ENCODE measurements around the gene CTAG2.
"Not testable (repeated sequence)": the region's sequence is repeated elsewhere in the genome, so short reads cannot be mapped to it uniquely, and the experiment has no call there.

CTAG2 gene

DNA sequence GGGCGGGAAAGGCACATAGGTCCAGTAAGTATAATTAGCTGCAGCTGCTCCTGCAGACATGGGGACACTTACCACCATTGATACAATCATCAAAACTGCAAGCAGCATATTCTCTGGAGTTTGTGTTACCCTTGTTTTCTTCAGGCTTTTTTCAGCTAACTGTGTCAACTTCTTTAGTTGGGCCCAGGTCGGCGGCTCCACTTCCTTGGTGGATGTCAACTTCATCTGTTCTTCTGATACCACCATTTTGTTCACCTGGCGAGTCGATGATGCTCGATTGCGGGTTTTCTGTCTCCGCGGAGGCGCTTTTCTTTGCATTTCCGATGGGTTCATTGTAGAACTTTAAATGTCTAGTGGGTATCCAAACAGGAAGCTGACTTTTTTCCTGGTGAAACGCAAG, 42.2 kb downstream of the CTAG2 start:
- H2BK15ac ChIP-seq (ENCODE audit: low read depth, poor library complexity, severe bottlenecking); H2BK120ac ChIP-seq (ENCODE audit: low read depth, low read length); H2BK5ac ChIP-seq (ENCODE audit: low read depth, low read length, poor library complexity, severe bottlenecking); H3K4me3 ChIP-seq (ENCODE audit: insufficient read depth in 1 of 2, low read depth in 1 of 2, low read length in 2 of 2); H4K91ac ChIP-seq (ENCODE audit: low read length); H3K4me2 ChIP-seq (ENCODE audit: low read length, poor library complexity, severe bottlenecking); H2AFZ ChIP-seq (ENCODE audit: low read depth, low read length); DNase-seq; H4K8ac ChIP-seq (ENCODE audit: low read length); H3K4me1 ChIP-seq (ENCODE audit: control insufficient read depth, insufficient read depth, low read depth, low read length); H3K36me3 ChIP-seq (ENCODE audit: control insufficient read depth in 1 of 2, insufficient read depth in 2 of 2, low read depth in 1 of 2, low read length in 2 of 2); H3K4ac ChIP-seq (ENCODE audit: low read depth in 1 of 2, low read length in 2 of 2); H3K9me3 ChIP-seq (ENCODE audit: control insufficient read depth, low read length); H2AK5ac ChIP-seq (ENCODE audit: low read length, severe bottlenecking); H3K9ac ChIP-seq (ENCODE audit: low read length); H3K79me1 ChIP-seq (replicated peaks; ENCODE audit: low read length, poor library complexity, severe bottlenecking); H3K18ac ChIP-seq (ENCODE audit: low read depth in 1 of 2, low read length in 2 of 2); H3K14ac ChIP-seq (ENCODE audit: low read length in 2 of 2); H3K23ac ChIP-seq (ENCODE audit: low read length in 2 of 2); H2BK12ac ChIP-seq (ENCODE audit: low read length in 2 of 2); H3K27ac ChIP-seq (ENCODE audit: low read length, poor library complexity, severe bottlenecking): not testable (repeated sequence)
- H3K27me3 ChIP-seq (ENCODE audit: control insufficient read depth in 1 of 2, insufficient read depth in 1 of 2, low read length in 2 of 2), result peaks cover 0 to 12% of the 10 kb centered on the region in 2 experiments
- 100% methylated on average over 1 of the region's 12 CpGs for WGBS

- H3K27me3 ChIP-seq (ENCODE audit: control insufficient read depth in 1 of 2, insufficient read depth in 1 of 2, low read length in 2 of 2), result peaks cover 0 to 22% of the 10 kb centered on the region in 2 experiments
- not testable (repeated sequence) for H3K9me3 ChIP-seq (ENCODE audit: control insufficient read depth, low read length); H3K9ac ChIP-seq (ENCODE audit: low read length); H2BK120ac ChIP-seq (ENCODE audit: low read depth, low read length); H3K14ac ChIP-seq (ENCODE audit: low read length in 2 of 2); H3K4me3 ChIP-seq (ENCODE audit: insufficient read depth in 1 of 2, low read depth in 1 of 2, low read length in 2 of 2); H3K23ac ChIP-seq (ENCODE audit: low read length in 2 of 2); H3K4ac ChIP-seq (ENCODE audit: low read depth in 1 of 2, low read length in 2 of 2); H3K79me1 ChIP-seq (replicated peaks; ENCODE audit: low read length, poor library complexity, severe bottlenecking); H2AFZ ChIP-seq (ENCODE audit: low read depth, low read length); H4K91ac ChIP-seq (ENCODE audit: low read length); H2BK12ac ChIP-seq (ENCODE audit: low read length in 2 of 2); H3K27ac ChIP-seq (ENCODE audit: low read length, poor library complexity, severe bottlenecking); H2BK15ac ChIP-seq (ENCODE audit: low read depth, poor library complexity, severe bottlenecking); H3K18ac ChIP-seq (ENCODE audit: low read depth in 1 of 2, low read length in 2 of 2); DNase-seq; H4K8ac ChIP-seq (ENCODE audit: low read length); H2BK5ac ChIP-seq (ENCODE audit: low read depth, low read length, poor library complexity, severe bottlenecking); H3K36me3 ChIP-seq (ENCODE audit: control insufficient read depth in 1 of 2, insufficient read depth in 2 of 2, low read depth in 1 of 2, low read length in 2 of 2); H3K4me2 ChIP-seq (ENCODE audit: low read length, poor library complexity, severe bottlenecking); H3K4me1 ChIP-seq (ENCODE audit: control insufficient read depth, insufficient read depth, low read depth, low read length); H2AK5ac ChIP-seq (ENCODE audit: low read length, severe bottlenecking)
- WGBS, result 78% methylated on average over 10 of the region's 12 CpGs
Measured at GRCh38 chrX:154608823-154609222, 44.6 kb downstream of the CTAG2 start.

DNA sequence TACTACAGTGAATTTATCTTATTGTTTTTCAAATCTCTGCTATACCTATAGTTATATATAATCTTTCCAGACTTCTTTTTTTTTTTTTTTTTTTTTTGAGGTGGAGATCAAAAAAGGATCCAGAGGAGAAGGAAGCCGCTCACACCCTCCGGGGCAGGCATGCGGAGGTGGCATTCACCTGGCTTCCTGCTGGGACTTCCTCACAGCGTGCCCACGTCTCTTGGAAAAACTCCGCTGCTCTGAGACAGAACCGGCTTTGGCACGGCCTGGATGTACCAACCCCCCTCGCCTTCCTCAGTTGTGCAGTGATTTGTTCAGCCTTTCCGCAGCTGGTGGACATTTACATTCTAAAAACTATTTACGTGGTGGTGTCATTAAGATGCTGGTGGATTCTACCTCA, 45.4 kb downstream of the CTAG2 start:
- H3K18ac ChIP-seq (ENCODE audit: low read depth in 1 of 2, low read length in 2 of 2); H2BK12ac ChIP-seq (ENCODE audit: low read length in 2 of 2); H3K36me3 ChIP-seq (ENCODE audit: control insufficient read depth in 1 of 2, insufficient read depth in 2 of 2, low read depth in 1 of 2, low read length in 2 of 2); H3K9me3 ChIP-seq (ENCODE audit: control insufficient read depth, low read length); H3K9ac ChIP-seq (ENCODE audit: low read length); H3K4me2 ChIP-seq (ENCODE audit: low read length, poor library complexity, severe bottlenecking); H2BK5ac ChIP-seq (ENCODE audit: low read depth, low read length, poor library complexity, severe bottlenecking); H4K91ac ChIP-seq (ENCODE audit: low read length); H2AK5ac ChIP-seq (ENCODE audit: low read length, severe bottlenecking); H3K4ac ChIP-seq (ENCODE audit: low read depth in 1 of 2, low read length in 2 of 2); H3K27ac ChIP-seq (ENCODE audit: low read length, poor library complexity, severe bottlenecking); H3K79me1 ChIP-seq (replicated peaks; ENCODE audit: low read length, poor library complexity, severe bottlenecking); H2AFZ ChIP-seq (ENCODE audit: low read depth, low read length); H2BK120ac ChIP-seq (ENCODE audit: low read depth, low read length); H3K4me1 ChIP-seq (ENCODE audit: control insufficient read depth, insufficient read depth, low read depth, low read length); H3K14ac ChIP-seq (ENCODE audit: low read length in 2 of 2); H4K8ac ChIP-seq (ENCODE audit: low read length); DNase-seq; H3K23ac ChIP-seq (ENCODE audit: low read length in 2 of 2); H3K4me3 ChIP-seq (ENCODE audit: insufficient read depth in 1 of 2, low read depth in 1 of 2, low read length in 2 of 2); H2BK15ac ChIP-seq (ENCODE audit: low read depth, poor library complexity, severe bottlenecking): not testable (repeated sequence)
- peaks cover 0 to 27% of the 10 kb centered on the region in 2 experiments for H3K27me3 ChIP-seq (ENCODE audit: control insufficient read depth in 1 of 2, insufficient read depth in 1 of 2, low read length in 2 of 2)
- 96% methylated on average over 4 of the region's 11 CpGs for WGBS

DNA sequence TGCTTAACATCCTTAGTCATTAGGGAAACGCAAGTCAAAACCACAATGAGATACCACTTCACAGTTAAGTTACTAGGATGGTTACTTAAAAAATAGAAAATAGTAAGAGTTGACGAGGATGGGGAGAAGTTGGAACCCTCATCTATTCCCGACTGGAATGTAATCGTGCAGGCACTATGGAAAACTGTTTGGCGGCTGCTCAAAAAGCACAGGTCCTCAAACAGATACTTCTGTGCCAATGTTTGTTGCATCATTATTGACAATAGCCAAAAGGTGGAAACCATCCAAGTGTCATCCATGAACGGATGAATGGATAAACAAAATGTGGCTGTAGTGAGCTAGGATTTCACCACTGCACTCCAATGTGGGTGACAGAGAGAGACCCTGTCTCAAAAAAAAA, 46.0 kb downstream of the CTAG2 start:
- no peak overlapping the region for H2BK120ac ChIP-seq (ENCODE audit: low read depth, low read length)
- no peak overlapping the region for H3K4ac ChIP-seq (ENCODE audit: low read depth in 1 of 2, low read length in 2 of 2)
- H2BK5ac ChIP-seq (ENCODE audit: low read depth, low read length, poor library complexity, severe bottlenecking), result no peak overlapping the region
- H3K27ac ChIP-seq (ENCODE audit: low read length, poor library complexity, severe bottlenecking), result no peak overlapping the region
- H3K79me1 ChIP-seq (replicated peaks; ENCODE audit: low read length, poor library complexity, severe bottlenecking), result no peaks in the 10 kb centered on the region
- no peak overlapping the region for H2BK12ac ChIP-seq (ENCODE audit: low read length in 2 of 2)
- H3K4me1 ChIP-seq (ENCODE audit: control insufficient read depth, insufficient read depth, low read depth, low read length), result peaks cover 7% of the 10 kb centered on the region
- no peaks in the 10 kb centered on the region for H3K36me3 ChIP-seq (ENCODE audit: control insufficient read depth in 1 of 2, insufficient read depth in 2 of 2, low read depth in 1 of 2, low read length in 2 of 2)
- H3K9ac ChIP-seq (ENCODE audit: low read length), result no peak overlapping the region
- no peak overlapping the region for H3K18ac ChIP-seq (ENCODE audit: low read depth in 1 of 2, low read length in 2 of 2)
- H3K27me3 ChIP-seq (ENCODE audit: control insufficient read depth in 1 of 2, insufficient read depth in 1 of 2, low read length in 2 of 2), result peaks cover 0 to 27% of the 10 kb centered on the region in 2 experiments
- peaks cover 6% of the 10 kb centered on the region for H3K9me3 ChIP-seq (ENCODE audit: control insufficient read depth, low read length)
- no peak overlapping the region for H4K8ac ChIP-seq (ENCODE audit: low read length)
- H2BK15ac ChIP-seq (ENCODE audit: low read depth, poor library complexity, severe bottlenecking), result no peak overlapping the region
- no peak overlapping the region for H2AK5ac ChIP-seq (ENCODE audit: low read length, severe bottlenecking)
- no peak overlapping the region for H3K14ac ChIP-seq (ENCODE audit: low read length in 2 of 2)
- 78% methylated on average over 5 of the region's 6 CpGs for WGBS
- no peak overlapping the region for H3K4me2 ChIP-seq (ENCODE audit: low read length, poor library complexity, severe bottlenecking)
- H3K23ac ChIP-seq (ENCODE audit: low read length in 2 of 2), result no peak overlapping the region
- DNase-seq, result no peak
- H3K4me3 ChIP-seq (ENCODE audit: insufficient read depth in 1 of 2, low read depth in 1 of 2, low read length in 2 of 2), result no peak overlapping the region
- no peak overlapping the region for H2AFZ ChIP-seq (ENCODE audit: low read depth, low read length)
- no peak overlapping the region for H4K91ac ChIP-seq (ENCODE audit: low read length)

All from mesenchymal stem cell (in vitro differentiated cells and primary cell).